Stimulated activated CD4-positive, alpha-beta T cell treated with anti-CD3 and anti-CD28 coated beads, Interleukin-2, amount 100 ng/mL, for 24 hours (primary cell): Measurements from ENCODE around the gene TUBA3C.
"Not testable (repeated sequence)": the region's sequence is repeated elsewhere in the genome, so short reads cannot be mapped to it uniquely, and the experiment has no call there.

Source experiments
- DNase-seq, 2 donors: peaks; one replicate each; pipeline ENCODE4 v3.0.0-alpha.2; 2020

TUBA3C gene

GRCh38 chr13:19181621-19182485, at the start of gene TUBA3C:
TUBA3C (minus strand) TSS chr13:19181824; CDS start chr13:19181747, 77 bp downstream.
- DNase-seq = no peak

DNA sequence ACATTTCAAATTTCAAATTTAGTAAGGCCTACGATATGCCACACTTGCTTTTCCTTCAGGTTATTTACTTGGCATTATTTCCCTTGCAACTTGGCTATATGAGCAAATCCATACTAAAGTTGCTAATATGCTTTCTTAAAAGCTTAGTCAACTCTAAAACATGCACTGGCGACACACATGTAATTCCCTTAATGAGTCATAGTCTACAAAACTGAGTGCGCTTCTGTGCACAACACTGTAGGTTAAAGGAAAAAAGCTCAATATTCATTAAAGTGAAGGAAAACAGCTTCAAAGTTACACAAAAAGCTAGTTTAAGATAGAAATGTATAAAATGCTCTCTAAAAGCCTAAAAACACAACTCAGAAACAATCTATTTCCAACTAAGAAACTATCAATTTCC, 25.8 kb upstream of the TUBA3C start:
- not testable (repeated sequence) for DNase-seq

GRCh38 chr13:19192622-19193021, 11.0 kb upstream of the TUBA3C start:
- DNase-seq = not testable (repeated sequence)

GRCh38 chr13:19189911-19190310, 8.3 kb upstream of the TUBA3C start:
- not testable (repeated sequence) for DNase-seq

GRCh38 chr13:19189368-19189767, 7.7 kb upstream of the TUBA3C start:
- not testable (repeated sequence) for DNase-seq

- no peak for DNase-seq
Measured at GRCh38 chr13:19185865-19186645, 4.4 kb upstream of the TUBA3C start.

DNA sequence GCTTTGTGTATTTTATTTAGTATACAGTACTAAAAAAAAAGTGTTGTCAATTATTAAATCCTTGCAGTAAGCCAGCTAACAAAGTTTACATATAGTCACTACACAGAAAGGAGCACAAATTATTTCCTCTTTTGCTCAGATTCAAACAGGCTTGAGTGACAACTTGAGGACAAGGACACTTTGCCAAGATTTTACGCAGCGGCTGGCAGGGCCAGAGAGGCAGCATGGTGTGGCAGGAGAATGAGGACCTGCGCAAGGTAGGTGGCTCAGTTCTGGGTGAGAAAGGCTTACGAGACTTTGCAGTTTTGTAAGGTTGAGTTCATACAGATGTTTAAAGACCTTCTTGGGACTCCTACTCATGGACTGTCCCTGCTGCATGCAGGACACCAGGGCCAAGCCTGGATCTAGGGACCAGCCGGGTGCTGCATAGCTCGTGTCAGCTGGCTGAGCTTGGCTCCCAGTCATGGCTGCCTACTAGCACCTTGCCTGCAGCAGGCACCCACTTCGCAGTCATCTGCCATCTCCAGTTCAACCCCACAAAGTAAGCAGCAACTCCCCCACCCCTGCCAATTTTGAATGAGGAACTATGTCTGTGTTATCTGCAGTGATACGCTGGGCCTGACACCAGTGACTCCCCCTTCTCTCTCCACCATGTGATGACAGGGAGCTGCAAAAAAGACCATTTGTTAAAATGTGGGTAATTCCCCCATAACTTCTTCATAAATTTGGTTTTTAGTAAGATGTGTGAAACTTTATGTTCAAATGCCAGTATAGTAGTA, 3.7 kb upstream of the TUBA3C start:
- DNase-seq = no peak

DNA sequence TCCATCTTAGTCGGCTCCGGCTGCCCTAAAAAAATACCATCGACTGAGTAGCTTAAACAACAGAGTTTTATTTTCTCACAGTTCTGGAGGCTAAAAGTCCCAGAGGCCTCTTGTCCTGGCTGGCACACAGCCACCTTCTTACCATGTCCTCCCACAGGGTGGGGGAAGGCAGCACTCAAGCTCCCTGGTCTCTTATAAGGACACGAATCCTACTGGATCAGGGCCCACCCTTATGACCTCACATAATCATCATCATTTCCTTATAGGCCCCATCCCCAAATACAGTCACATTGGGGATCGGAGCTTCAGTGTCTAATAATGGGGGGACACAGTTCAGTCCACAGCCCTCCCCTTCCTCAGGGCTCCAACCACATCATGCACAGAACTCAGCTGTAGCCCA, 2.6 kb upstream of the TUBA3C start:
- DNase-seq = no peak

GRCh38 chr13:19183676-19184075, 2.1 kb upstream of the TUBA3C start:
- DNase-seq = no peak

DNA sequence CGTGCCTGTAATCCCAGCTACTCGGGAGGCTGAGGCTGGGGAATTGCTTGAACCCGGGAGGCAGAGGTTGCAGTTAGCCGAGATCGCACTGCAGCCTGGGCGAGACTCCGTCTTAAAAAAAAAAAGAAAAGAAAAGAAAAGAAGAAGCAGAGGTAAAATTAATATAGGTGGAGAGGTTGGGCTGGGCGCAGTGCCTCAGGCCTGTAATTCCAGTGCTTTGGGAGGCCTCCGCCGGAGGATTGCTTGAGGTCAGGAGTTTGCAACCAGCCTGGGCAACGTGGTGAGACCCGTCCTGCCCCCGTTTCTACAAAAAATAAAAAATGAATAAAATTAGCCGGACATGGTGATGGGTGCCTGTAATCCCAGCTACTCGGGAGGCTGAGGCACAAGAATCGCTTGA, 912 bp upstream of the TUBA3C start:
- no peak for DNase-seq

- DNase-seq = no peak
Measured at GRCh38 chr13:19181021-19181620, 503 bp downstream of the TUBA3C start.

GRCh38 chr13:19179916-19180315, 1.7 kb downstream of the TUBA3C start:
- no peak for DNase-seq

- DNase-seq = no peak
Measured at GRCh38 chr13:19178901-19179593, 2.6 kb downstream of the TUBA3C start.

- not testable (repeated sequence) for DNase-seq
Measured at GRCh38 chr13:19176981-19177776, 4.4 kb downstream of the TUBA3C start.

DNA sequence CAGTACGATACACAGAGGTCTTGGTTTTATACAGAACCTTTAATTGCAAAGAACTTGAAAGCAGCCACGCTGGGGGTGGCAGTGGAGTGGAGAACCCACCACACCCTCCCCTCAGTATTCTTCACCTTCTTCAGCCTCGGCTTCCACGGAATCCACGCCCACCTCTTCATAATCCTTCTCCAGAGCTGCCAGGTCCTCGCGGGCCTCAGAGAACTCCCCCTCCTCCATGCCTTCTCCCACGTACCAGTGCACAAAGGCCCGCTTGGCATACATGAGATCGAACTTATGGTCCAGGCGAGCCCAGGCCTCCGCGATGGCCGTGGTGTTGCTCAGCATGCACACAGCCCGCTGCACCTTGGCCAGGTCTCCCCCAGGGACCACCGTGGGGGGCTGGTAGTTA, 7.9 kb downstream of the TUBA3C start:
- no peak for DNase-seq

- DNase-seq = no peak
Measured at GRCh38 chr13:19172647-19173030, 9.0 kb downstream of the TUBA3C start.

DNA sequence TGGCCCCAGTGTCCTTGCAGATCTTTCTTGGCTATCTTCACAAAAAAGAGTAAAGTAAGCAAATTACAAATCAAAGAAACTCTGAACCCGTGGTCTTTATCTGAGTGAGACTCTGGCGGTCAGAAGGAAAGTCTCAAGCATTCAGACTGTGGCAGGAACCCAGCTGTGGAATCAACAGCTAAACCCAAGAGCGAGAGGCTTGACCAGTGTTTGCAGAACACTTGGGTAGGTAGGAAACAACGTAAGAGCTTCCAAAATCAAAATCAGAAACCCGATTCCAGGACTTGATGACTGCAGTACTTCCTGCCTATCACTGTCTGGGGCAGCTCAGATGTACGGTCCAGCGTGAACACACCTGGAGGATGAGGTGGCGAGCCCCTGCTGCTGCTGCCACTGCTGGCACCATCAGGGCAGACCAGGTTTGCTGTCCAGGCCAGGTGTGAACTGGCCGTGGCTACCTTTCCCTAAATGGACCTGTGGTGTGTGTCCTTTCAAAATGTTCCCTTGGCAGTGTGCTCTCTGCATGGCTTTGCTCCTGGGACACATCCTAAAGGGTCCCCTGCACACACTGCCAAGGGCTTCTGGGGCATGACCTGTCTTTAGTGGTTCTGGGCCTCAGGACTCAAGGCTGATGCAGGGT, 9.5 kb downstream of the TUBA3C start:
- no peak for DNase-seq

GRCh38 chr13:19171563-19171962, 10.1 kb downstream of the TUBA3C start:
- DNase-seq = no peak

GRCh38 chr13:19169991-19170390, 11.6 kb downstream of the TUBA3C start:
- DNase-seq = no peak

DNA sequence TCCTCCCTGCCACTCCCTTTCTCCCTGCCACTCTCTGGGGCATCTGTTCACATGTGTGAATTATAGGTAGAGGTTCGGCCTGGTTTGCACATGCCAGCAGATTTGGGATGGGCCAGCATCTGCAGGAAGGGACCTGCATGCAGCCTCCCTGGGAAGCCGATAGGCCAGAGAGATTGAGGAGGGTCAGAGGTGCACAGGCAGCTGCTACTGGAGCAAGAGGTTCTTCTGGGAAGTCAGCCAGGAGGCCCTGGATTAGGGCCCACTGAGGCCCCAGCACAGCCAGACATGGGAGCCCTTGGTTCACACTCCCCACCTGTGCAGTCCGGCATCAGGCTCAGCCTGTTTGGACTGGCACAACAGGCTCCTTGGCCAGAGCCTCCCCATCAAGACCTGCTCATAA, 12.1 kb downstream of the TUBA3C start:
- DNase-seq = no peak

GRCh38 chr13:19161308-19161707, 20.3 kb downstream of the TUBA3C start:
- DNase-seq = no peak
